ENCODE data around the gene NUP37.
A peak's percentile ranks its signal among the peaks of the same experiment; 100 is the strongest.
"Not testable (repeated sequence)": the region's sequence is repeated elsewhere in the genome, so short reads cannot be mapped to it uniquely, and the experiment has no call there.

NUP37 gene

DNA sequence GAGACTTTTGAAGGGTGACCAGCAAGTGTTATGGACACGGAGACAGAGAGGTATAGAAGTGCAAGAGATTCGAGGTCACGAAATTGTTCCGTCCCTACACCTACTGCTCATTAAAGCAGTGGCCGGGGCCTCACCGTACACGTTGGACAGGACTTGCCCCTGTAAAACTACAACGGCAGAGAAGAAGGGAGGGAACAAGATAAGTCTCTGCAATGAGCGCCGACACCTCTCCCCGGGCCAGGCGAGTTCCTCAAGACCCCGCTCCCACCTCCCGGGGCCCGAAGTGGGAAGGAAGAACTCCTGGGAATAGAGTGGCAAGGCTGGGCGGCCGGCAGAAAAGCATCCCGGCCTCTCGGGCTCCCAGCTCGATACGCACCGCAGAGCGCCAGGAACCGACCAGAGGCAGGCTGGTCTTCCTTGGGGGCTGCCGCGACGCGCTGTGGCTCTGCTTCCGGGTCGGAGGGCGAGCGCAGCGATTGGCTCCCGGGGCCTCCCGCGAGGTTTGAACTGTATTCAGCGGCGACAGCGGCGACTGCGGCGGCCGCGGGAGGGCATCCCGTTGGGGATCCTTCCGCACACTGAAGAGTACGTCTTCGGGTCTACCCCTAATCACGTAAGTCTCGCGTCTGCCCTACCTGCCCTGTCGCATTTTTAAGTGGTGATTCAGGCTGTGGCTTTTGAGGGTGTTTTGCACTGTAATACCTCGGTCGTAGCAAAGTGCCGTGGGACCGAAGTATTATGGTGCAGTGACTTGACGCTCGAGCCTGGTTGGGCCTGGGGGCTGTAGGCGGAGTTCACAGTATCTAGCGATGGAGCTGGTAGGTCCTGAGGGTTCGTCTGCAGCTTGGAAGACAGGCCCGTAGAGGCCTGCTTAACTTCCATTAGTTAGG, at the start of gene NUP37, which contains the start of gene PARPBP:
TSS of gene NUP37 (minus strand) at position 441 of the 890 bp plus-strand sequence. CDS start 1,596 bp downstream, outside the sequence.
TSS of gene PARPBP (plus strand) at position 510 of the 890 bp plus-strand sequence. CDS start 3,706 bp downstream, outside the sequence.
- peak; percentile 89 for DNase-seq

- DNase-seq, result no peak
These were observed 48.1 kb upstream of the NUP37 start for GRCh38 chr12:102167821-102168604.

DNA sequence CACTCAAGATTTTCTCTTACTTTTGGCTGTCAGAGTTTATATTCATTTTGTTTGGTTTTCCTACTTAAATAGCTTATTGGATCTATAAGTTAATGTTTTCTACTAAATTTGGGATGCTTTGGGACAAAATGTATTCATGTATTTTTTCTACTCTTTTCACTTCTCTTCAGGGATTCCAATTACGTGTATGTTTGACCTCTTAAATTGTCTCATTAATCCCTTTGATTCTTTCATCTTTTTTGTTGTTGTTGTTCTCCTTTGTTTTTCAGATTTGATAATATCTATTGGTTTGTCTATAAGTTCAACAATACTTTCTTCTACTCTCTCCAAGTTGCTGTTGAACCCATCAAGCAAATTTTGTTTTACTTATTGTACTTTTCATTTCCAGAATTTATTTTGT, 43.5 kb upstream of the NUP37 start:
- no peak for DNase-seq

DNA sequence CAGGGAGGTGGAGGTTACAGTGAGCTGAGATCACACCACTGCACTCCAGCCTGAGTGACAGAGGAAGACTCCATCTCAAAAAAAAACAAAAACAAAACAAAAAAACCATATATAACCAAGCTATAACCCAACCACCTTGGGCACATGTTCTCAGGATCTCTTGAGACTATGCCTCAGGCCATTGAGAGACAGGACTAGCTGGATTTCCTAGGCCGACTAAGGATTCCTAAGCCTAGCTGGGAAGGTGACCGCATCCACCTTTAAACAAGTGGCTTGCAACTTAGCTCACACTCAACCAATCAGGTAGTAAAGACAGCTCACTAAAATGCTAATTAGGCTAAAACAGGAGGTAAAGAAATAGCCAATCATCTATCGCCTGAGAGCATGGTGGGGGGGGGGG, 35.3 kb upstream of the NUP37 start:
- DNase-seq, result not testable (repeated sequence)

- not testable (repeated sequence) for DNase-seq
These were observed 27.2 kb upstream of the NUP37 start for GRCh38 chr12:102147062-102147587.

- DNase-seq, result no peak
These were observed 24.3 kb upstream of the NUP37 start for GRCh38 chr12:102144221-102144620.

- DNase-seq, result not testable (repeated sequence)
These were observed 23.0 kb upstream of the NUP37 start for GRCh38 chr12:102142866-102143373.

- not testable (repeated sequence) for DNase-seq
These were observed 17.7 kb upstream of the NUP37 start for GRCh38 chr12:102137619-102138018.

- not testable (repeated sequence) for DNase-seq
These were observed 11.5 kb upstream of the NUP37 start for GRCh38 chr12:102131442-102131841.

DNA sequence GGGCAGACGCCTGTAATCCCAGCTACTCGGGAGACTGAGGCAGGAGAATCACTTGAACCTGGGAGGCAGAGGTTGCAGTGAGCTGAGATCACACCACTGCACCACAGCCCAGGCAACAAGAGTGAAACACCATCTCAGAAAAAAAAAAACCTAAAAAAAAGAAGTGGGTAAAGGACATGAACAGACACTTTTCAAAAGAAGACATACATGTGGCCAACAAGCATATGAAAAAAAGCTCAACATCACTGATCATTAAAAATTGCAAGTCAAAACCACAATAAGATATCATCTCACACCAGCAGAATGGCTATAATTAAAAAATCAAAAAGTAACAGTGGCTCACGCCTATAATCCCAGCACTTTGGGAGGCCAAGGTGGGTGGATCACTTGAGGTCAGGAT, 10.8 kb upstream of the NUP37 start:
- DNase-seq, result not testable (repeated sequence)

- DNase-seq, result not testable (repeated sequence)
These were observed 1.4 kb upstream of the NUP37 start for GRCh38 chr12:102121328-102121727.

- peak; percentile 11 for DNase-seq
These were observed 972 bp upstream of the NUP37 start for GRCh38 chr12:102120886-102121285.

DNA sequence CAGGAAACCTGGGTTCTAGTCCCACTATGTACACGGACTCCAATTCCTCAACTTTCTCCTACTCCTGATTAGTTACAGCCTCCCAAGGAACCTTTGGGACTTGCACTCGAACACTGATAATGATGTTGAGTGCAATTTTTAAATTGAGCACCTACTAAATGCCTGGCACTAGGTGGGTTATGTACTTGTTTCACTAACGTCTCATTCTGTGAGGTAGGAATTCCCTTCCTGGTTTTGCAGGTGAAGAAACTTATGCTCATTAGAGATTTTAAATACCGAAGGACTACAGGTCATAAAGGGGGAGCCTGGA, 605 bp upstream of the NUP37 start:
- DNase-seq, result no peak

GRCh38 chr12:102118874-102119273, 1.0 kb downstream of the NUP37 start:
- DNase-seq, result no peak

- DNase-seq, result no peak
These were observed 3.5 kb downstream of the NUP37 start for GRCh38 chr12:102116392-102116791.

- no peak for DNase-seq
These were observed 5.7 kb downstream of the NUP37 start for GRCh38 chr12:102114212-102114611.

GRCh38 chr12:102110782-102111181, 9.1 kb downstream of the NUP37 start:
- DNase-seq, result no peak

GRCh38 chr12:102107970-102108369, 11.9 kb downstream of the NUP37 start:
- no peak for DNase-seq

DNA sequence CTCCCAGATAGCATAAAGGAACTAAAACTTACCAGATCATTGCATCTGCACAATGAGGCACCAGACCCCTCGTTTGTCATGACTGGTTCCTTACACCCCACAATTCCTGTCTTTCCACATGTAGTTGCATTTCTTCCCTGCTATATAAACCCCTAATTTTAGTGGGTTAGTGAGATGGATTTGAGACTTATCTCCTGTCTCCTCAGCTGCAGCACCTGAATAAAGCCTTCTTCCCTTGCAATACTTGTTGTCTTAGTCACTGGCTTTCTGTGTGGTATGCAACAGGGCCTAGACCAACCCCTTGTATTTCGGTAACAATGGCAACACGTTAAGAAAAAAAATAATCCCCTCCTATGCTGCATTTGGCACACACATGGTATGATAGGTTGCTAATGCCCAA, 13.0 kb downstream of the NUP37 start:
- no peak for DNase-seq

DNA sequence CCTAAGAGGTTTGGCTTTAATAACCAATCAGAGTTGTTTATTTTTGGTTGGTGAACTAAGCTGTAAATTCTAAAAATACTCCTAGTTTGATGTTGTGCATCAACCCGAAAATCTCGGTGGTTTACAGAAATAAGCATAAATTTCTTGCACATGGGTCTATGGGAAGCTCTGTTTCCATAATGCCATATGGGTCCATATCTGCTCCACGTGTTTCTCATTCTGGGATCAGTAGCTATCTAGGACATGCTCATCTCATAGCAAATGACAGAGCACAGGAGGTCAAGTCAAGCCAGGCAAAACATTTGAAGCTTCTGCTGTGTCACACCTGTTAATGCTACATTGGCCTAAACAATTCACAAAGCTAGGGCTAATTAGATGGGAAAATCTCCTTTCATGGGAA, 23.1 kb downstream of the NUP37 start:
- DNase-seq, result no peak

GRCh38 chr12:102095677-102096263, 24.1 kb downstream of the NUP37 start:
- peak; percentile 3 for DNase-seq

DNA sequence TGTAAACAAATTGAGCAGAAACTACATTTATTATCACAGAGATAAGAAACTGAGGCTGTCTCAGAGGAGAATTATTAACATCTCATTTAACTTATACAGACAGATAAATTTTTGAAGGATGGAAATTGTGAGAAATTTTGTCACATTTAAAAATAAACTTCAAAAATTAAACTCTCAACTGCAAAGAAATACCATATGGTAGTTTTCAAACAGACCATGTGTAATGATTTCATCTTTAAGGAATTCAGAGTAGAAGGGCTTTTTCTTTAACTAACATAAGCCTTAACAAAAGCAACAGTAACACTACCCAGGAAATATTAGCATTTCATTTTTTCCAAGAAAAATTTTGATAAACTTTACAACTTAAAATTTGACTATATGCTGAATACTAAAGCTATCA, 26.6 kb downstream of the NUP37 start:
- DNase-seq, result no peak
